Smooth muscle cell (in vitro differentiated cells): ENCODE data around the gene UBL7. TPM values are rescaled to one million over a fixed set of nuclear protein-coding genes. Genes with fewer than 3 reads are reported as not detected.
A peak's percentile ranks its signal among the peaks of the same experiment; 100 is the strongest.

ENCODE experiments used
- DNase-seq: peaks from one replicate; lab custom pipeline; 2025; ENCODE audit not compliant: unreplicated experiment; lab: John Stamatoyannopoulos, UW
- H2AFZ ChIP-seq: fragments of 200-600 bp; sonication (generic); 2 replicates; pipeline ENCODE4 v1.6.0; 2016; ENCODE audit warnings: antibody characterized with exemption, low read depth, mild to moderate bottlenecking
- H3F3A ChIP-seq: fragments of 200-600 bp; sonication (generic); 2 replicates; pipeline ENCODE4 v1.6.0; 2017; ENCODE audit warnings: antibody characterized with exemption, low read depth
- H3K27ac ChIP-seq: fragments of 200-600 bp; sonication (generic); 2 replicates; pipeline ENCODE4 v1.5.1; 2016; ENCODE audit warnings: low read depth, mild to moderate bottlenecking
- H3K27me3 ChIP-seq: fragments of 200-600 bp; sonication (generic); 2 replicates; pipeline ENCODE4 v1.6.1; 2016; ENCODE audit warnings: low read depth, mild to moderate bottlenecking
- H3K36me3 ChIP-seq: fragments of 200-600 bp; sonication (generic); 2 replicates; pipeline ENCODE4 v1.5.1; 2016; ENCODE audit warnings: low read depth
- H3K4me1 ChIP-seq: fragments of 200-600 bp; sonication (generic); 2 replicates; pipeline ENCODE4 v1.5.1; 2016; ENCODE audit warnings: low read depth
- H3K4me2 ChIP-seq: fragments of 200-600 bp; sonication (generic); 2 replicates; pipeline ENCODE4 v1.6.0; 2016; ENCODE audit warnings: mild to moderate bottlenecking
- H3K4me3 ChIP-seq: fragments of 200-600 bp; sonication (generic); 2 replicates; pipeline ENCODE4 v1.5.1; 2016; ENCODE audit warnings: mild to moderate bottlenecking
- H3K79me2 ChIP-seq: fragments of 200-600 bp; sonication (generic); 2 replicates; pipeline ENCODE4 v1.6.0; 2016; ENCODE audit warnings: low read depth, mild to moderate bottlenecking
- H3K9ac ChIP-seq: fragments of 200-600 bp; sonication (generic); 2 replicates; pipeline ENCODE4 v1.6.0; 2016; ENCODE audit warnings: low read depth
- H3K9me3 ChIP-seq: fragments of 200-600 bp; sonication (generic); replicated peaks from 2 replicates; pipeline ENCODE4 v1.5.1; 2016; ENCODE audit warnings: low read depth
- H4K20me1 ChIP-seq: fragments of 200-600 bp; sonication (generic); 2 replicates; pipeline ENCODE4 v1.6.0; 2016; ENCODE audit warnings: low read depth
- CTCF ChIP-seq: fragments of 200-600 bp; sonication (generic); IDR thresholded peaks from 2 replicates; pipeline ENCODE4 v1.5.1; 2017; ENCODE audit warnings: borderline replicate concordance, mild to moderate bottlenecking, antibody characterized with exemption; ENCODE audit not compliant: insufficient read depth, poor library complexity, severe bottlenecking
- WGBS: methylation state at CpG from one replicate; pipeline ENCODE4 v1.1.7; 2016; ENCODE audit warnings: low lambda C conversion rate; 5-methylcytosine and 5-hydroxymethylcytosine counted together
- microRNA-seq: library from miRNA; unstranded; fragments of <30 nt; microRNA quantifications from one replicate; pipeline ENCODE4, GENCODE V29; 2016; ENCODE audit warnings: borderline number of aligned reads
- polyA plus RNA-seq: library from polyadenylated mRNA; unstranded; fragments of >200 nt; fragmentation: Nextera tagmentation; extraction: Ambion mirVana; gene quantifications from 2 replicates; pipeline ENCODE4 v1.2.1, GENCODE V29; 2016
- small RNA-seq: library from RNA; depleted of rRNA; stranded (forward); fragments of <200 nt; gene quantifications from one replicate; pipeline ENCODE3, GENCODE V24; 2014
- total RNA-seq: library from RNA; depleted of rRNA; stranded (reverse); fragments of >200 nt; gene quantifications from 2 replicates; pipeline ENCODE4 v1.2.3, GENCODE V29; 2014

The UBL7 gene
- total and polyA plus RNA-seq, 2 experiments from 2014 or later, result 60.6 to 64.4 TPM

DNA sequence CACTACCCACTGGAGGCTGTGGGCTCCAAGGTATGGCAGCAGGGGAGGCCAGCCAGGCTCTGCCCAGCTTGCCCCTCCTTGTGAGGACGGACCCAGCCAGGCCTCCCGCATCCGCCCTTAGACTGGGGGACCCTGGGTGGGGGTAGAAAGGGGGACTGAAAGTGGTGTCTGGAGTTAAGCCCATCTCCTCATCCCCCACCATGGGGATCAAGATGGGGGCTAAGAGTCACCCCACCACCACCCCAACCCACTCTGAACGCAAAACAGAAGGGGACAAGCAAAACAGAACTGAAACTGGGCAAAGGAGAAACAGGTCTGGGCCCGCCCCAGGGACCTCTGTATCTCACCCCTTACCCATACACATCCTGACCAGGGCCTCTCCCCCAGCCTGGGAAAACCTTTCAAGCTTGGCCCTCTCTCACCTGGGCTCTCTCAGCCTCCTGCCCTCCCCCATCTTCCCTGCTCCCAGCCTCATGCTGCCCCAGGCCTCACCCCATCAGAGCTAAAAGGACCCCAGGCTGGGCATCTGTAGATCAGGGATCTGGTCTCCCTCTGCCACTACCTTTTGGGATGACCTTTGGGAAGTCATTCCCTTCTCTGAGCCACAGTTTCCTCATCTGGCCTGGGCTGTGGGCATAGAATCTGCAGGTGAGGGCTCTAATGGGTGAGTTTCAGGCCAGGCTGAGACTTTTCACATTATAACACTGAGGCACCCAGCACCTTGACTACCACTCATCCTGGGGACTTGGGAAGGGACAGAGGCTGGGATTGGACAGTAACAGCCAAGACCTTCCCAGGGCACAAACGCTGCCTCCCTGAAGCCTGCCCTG lies 63.5 kb downstream of the UBL7 start:
- H3K9ac ChIP-seq, result peak overlapping the region; percentile 77
- WGBS, result 91% methylated on average over 6 of the region's 6 CpGs
- no peaks in the 10 kb centered on the region for H3K79me2 ChIP-seq
- H3K36me3 ChIP-seq, result no peaks in the 10 kb centered on the region
- H3K4me1 ChIP-seq, result peaks cover 18% of the 10 kb centered on the region
- no peak overlapping the region for H2AFZ ChIP-seq
- H3K4me3 ChIP-seq, result no peak overlapping the region
- H3F3A ChIP-seq, result no peaks in the 10 kb centered on the region
- peak overlapping the region; percentile 94 for H3K27ac ChIP-seq
- H4K20me1 ChIP-seq, result no peaks in the 10 kb centered on the region
- TF ChIP-seq CTCF, result no peak
- H3K9me3 ChIP-seq, result no peaks in the 10 kb centered on the region
- H3K27me3 ChIP-seq, result no peaks in the 10 kb centered on the region
- H3K4me2 ChIP-seq, result peak overlapping the region; percentile 39
- no peak for DNase-seq

GRCh38 chr15:74396445-74397238 lies 64.3 kb downstream of the UBL7 start:
- peak overlapping the region; percentile 77 for H3K9ac ChIP-seq
- peak overlapping the region; percentile 94 for H3K27ac ChIP-seq
- no peaks in the 10 kb centered on the region for H4K20me1 ChIP-seq
- peak overlapping the region; percentile 14 for H2AFZ ChIP-seq
- no peaks in the 10 kb centered on the region for H3K27me3 ChIP-seq
- 34% methylated on average over 9 of the region's 9 CpGs for WGBS
- peaks cover 18% of the 10 kb centered on the region for H3K4me1 ChIP-seq
- TF ChIP-seq CTCF, result no peak
- peak overlapping the region; percentile 39 for H3K4me2 ChIP-seq
- no peak overlapping the region for H3K4me3 ChIP-seq
- H3F3A ChIP-seq, result no peaks in the 10 kb centered on the region
- DNase-seq, result no peak
- no peaks in the 10 kb centered on the region for H3K79me2 ChIP-seq
- no peaks in the 10 kb centered on the region for H3K9me3 ChIP-seq
- H3K36me3 ChIP-seq, result no peaks in the 10 kb centered on the region

DNA sequence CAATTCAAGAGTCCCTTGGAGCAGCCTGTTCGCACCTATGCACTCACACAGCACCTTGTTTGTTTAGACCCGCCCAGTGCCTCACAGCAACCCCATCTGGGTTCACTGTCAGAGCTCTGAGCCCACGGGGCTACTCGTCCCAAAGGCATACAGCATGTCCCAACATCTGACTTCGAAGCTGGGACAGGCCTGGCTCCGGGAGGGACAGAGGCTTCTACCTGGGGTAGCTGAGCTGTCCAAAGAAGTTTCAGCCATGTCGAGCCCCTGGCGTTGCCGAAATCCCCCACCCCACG lies 64.9 kb downstream of the UBL7 start:
- H3K9ac ChIP-seq, result peak overlapping the region; percentile 72
- H3K4me3 ChIP-seq, result no peak overlapping the region
- DNase-seq, result no peak
- no peaks in the 10 kb centered on the region for H3K79me2 ChIP-seq
- H3K27me3 ChIP-seq, result no peaks in the 10 kb centered on the region
- peak overlapping the region; percentile 94 for H3K27ac ChIP-seq
- no peaks in the 10 kb centered on the region for H3F3A ChIP-seq
- peaks cover 18% of the 10 kb centered on the region for H3K4me1 ChIP-seq
- peak overlapping the region; percentile 18 for H3K4me2 ChIP-seq
- H2AFZ ChIP-seq, result peak overlapping the region; percentile 14
- H3K9me3 ChIP-seq, result no peaks in the 10 kb centered on the region
- WGBS, result 89% methylated on average over 10 of the region's 10 CpGs
- TF ChIP-seq CTCF, result no peak
- no peaks in the 10 kb centered on the region for H4K20me1 ChIP-seq
- H3K36me3 ChIP-seq, result no peaks in the 10 kb centered on the region

Small RNA genes within 50 kb of the gene (microRNA-seq; reads per million reads assigned to microRNA genes)
- 2.3 reads per million for gene MIR6881

Small RNA genes within 50 kb of the gene (small RNA-seq; reads per million reads assigned to genes)
- 0.08 reads per million for gene MIR6881
- gene RF00591, result not detected

Other genes starting within 250 kb of the UBL7 start
- gene CCDC33, start 224.8 kb downstream of the UBL7 start, total RNA-seq, result 2.1 and 3.8 TPM in 2 replicates
- gene CCDC33, start 224.8 kb downstream of the UBL7 start, polyA plus RNA-seq, result 5.8 and 10.0 TPM in 2 replicates
- 2.2 and 6.6 TPM in 2 replicates for gene CYP11A1, start 93.5 kb downstream of the UBL7 start, total RNA-seq
- 3.5 and 5.1 TPM in 2 replicates for gene CYP11A1, start 93.5 kb downstream of the UBL7 start, polyA plus RNA-seq
- 33.7 and 44.5 TPM in 2 replicates for gene SEMA7A, start 27.2 kb downstream of the UBL7 start, total RNA-seq
- 9.3 and 14.9 TPM in 2 replicates for gene SEMA7A, start 27.2 kb downstream of the UBL7 start, polyA plus RNA-seq
- 7.2 and 7.3 TPM in 2 replicates for gene ARID3B, start 80.1 kb upstream of the UBL7 start, total RNA-seq
- 7.7 and 17.9 TPM in 2 replicates for gene ARID3B, start 80.1 kb upstream of the UBL7 start, polyA plus RNA-seq
- gene CLK3, start 154.7 kb upstream of the UBL7 start, total RNA-seq, result 92.4 and 105 TPM in 2 replicates
- 68.8 and 72.6 TPM in 2 replicates for gene CLK3, start 154.7 kb upstream of the UBL7 start, polyA plus RNA-seq
- 18.4 and 23.3 TPM in 2 replicates for gene EDC3, start 234.9 kb upstream of the UBL7 start, total RNA-seq
- gene EDC3, start 234.9 kb upstream of the UBL7 start, polyA plus RNA-seq, result 26.7 and 32.9 TPM in 2 replicates